Measurements from ENCODE around the gene RAB33A.

GRCh38 chrX:130212371-130212770, 40.6 kb downstream of the RAB33A start:
- no peak for TF ChIP-seq CTCF (IDR thresholded peaks at IDR 0.05; ENCODE audit: insufficient read depth, low read length)
- TF ChIP-seq REST (IDR thresholded peaks at IDR 0.05; ENCODE audit: insufficient replicate concordance, low read depth): no peak
- no peak for TF ChIP-seq POLR2AphosphoS5 (IDR thresholded peaks at IDR 0.05; ENCODE audit: low read depth)
- no peak for TF ChIP-seq GABPA (IDR thresholded peaks at IDR 0.05; ENCODE audit: low read depth)

All from HL-60 (cell line).